HEK293T (cell line): ENCODE results near the gene MRNIP.

Experiments used
- CTCF ChIA-PET: fragments of 350-600 bp; formaldehyde crosslinking; extraction: SDS; loops from one replicate; lab custom pipeline; 2021; ENCODE audit warnings: antibody characterized with exemption, inconsistent platforms; lab: Yijun Ruan, JAX
- POLR2A ChIA-PET: fragments of 350-600 bp; formaldehyde crosslinking; extraction: SDS; loops from one replicate; lab custom pipeline; 2020; ENCODE audit warnings: antibody characterized with exemption, inconsistent platforms; lab: Yijun Ruan, JAX
- DNase-seq: peaks from one replicate; pipeline ENCODE4 v3.0.0; 2012; ENCODE audit warnings: mixed read lengths; ENCODE audit errors: extremely low spot score
- ARNT ChIP-seq: fragments of 450-650 bp; IDR thresholded peaks from 2 replicates; pipeline ENCODE4 v1.6.1; 2017; ENCODE audit warnings: mild to moderate bottlenecking
- BHLHE40 ChIP-seq: fragments of 450-650 bp; IDR thresholded peaks from 2 replicates; pipeline ENCODE4 v1.6.1; 2016; ENCODE audit warnings: mild to moderate bottlenecking, moderate library complexity, borderline replicate concordance
- CTBP1 ChIP-seq: fragments of 450-650 bp; IDR thresholded peaks from 2 replicates; pipeline ENCODE4 v1.6.1; 2016; ENCODE audit warnings: borderline replicate concordance
- ELF4 ChIP-seq: fragments of 450-650 bp; IDR thresholded peaks from 2 replicates; pipeline ENCODE4 v1.6.1; 2017; ENCODE audit warnings: antibody characterized with exemption
- FOXA1 ChIP-seq: fragments of 450-650 bp; IDR thresholded peaks from 2 replicates; pipeline ENCODE4 v1.6.1; 2016; ENCODE audit warnings: mild to moderate bottlenecking
- FOXK2 ChIP-seq: fragments of 450-650 bp; IDR thresholded peaks from 2 replicates; pipeline ENCODE4 v1.6.1; 2016; ENCODE audit warnings: mild to moderate bottlenecking
- FOXM1 ChIP-seq: fragments of 450-650 bp; IDR thresholded peaks from 2 replicates; pipeline ENCODE4 v1.6.1; 2017; ENCODE audit warnings: mild to moderate bottlenecking, borderline replicate concordance
- HDGF ChIP-seq: fragments of 450-650 bp; IDR thresholded peaks from 2 replicates; pipeline ENCODE4 v1.6.1; 2017; ENCODE audit warnings: antibody characterized with exemption, borderline replicate concordance
- L3MBTL2 ChIP-seq: fragments of 450-650 bp; conservative IDR thresholded peaks from 2 replicates; pipeline ENCODE4 v1.6.1; 2016; ENCODE audit warnings: mild to moderate bottlenecking
- LEF1 ChIP-seq: fragments of 450-650 bp; IDR thresholded peaks from 2 replicates; pipeline ENCODE4 v1.6.1; 2017; ENCODE audit warnings: mild to moderate bottlenecking, borderline replicate concordance
- NFRKB ChIP-seq: fragments of 450-650 bp; IDR thresholded peaks from 2 replicates; pipeline ENCODE4 v1.6.1; 2016; ENCODE audit warnings: mild to moderate bottlenecking, moderate library complexity
- SP1 ChIP-seq: fragments of 450-650 bp; IDR thresholded peaks from 2 replicates; pipeline ENCODE4 v1.6.1; 2017
- SUZ12 ChIP-seq: fragments of 450-650 bp; IDR thresholded peaks from 2 replicates; pipeline ENCODE4 v1.6.1; 2016; ENCODE audit warnings: mild to moderate bottlenecking
- TARDBP ChIP-seq: fragments of 450-650 bp; IDR thresholded peaks from 2 replicates; pipeline ENCODE4 v1.6.1; 2016
- ZNF384 ChIP-seq: fragments of 450-650 bp; IDR thresholded peaks from 2 replicates; pipeline ENCODE4 v1.6.1; 2016
- TF ChIP-seq, protein P1 (sequence below): fragments of 450-650 bp; IDR thresholded peaks from 2 replicates; pipeline ENCODE4 v1.6.1; 2016

MRNIP gene

DNA sequence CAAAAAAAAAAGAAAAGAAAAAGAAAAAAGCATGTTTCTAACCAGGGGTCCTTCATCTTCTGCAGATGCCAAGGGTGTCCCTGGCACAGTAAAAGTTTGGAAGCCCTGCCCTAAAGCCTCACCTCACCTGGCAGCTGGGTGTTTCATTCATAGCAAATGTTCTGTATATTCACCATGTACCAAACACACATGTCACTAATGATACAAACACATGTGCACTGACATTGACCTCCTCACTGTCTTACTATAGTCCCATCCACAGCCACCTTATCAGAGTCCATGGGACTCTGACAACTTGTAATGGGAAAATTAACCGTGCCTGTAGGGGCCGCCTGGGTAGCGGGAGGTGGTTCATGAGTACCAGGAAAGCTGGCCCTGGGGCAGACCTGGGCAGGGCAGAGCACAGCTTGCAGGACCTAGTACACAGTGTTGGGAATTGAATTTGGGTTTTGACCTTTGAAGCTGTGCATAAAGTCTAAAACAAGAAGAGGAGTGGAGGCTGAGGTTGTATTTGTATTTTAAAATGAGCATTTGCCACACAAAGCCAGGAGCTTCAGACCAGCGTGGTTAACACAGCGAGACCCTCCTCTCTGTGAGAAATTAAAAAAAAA lies 45.5 kb downstream of the MRNIP start:
- no peak for DNase-seq
- TF ChIP-seq, protein P1, sequence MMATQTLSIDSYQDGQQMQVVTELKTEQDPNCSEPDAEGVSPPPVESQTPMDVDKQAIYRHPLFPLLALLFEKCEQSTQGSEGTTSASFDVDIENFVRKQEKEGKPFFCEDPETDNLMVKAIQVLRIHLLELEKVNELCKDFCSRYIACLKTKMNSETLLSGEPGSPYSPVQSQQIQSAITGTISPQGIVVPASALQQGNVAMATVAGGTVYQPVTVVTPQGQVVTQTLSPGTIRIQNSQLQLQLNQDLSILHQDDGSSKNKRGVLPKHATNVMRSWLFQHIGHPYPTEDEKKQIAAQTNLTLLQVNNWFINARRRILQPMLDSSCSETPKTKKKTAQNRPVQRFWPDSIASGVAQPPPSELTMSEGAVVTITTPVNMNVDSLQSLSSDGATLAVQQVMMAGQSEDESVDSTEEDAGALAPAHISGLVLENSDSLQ = no peak
- TF ChIP-seq BHLHE40 (no peak), ZNF384 (no peak), CTBP1 (no peak), FOXA1 (no peak), LEF1 (no peak), L3MBTL2 (no peak), NFRKB (no peak), TARDBP (no peak), ELF4 (no peak), SUZ12 (no peak), ARNT (no peak), HDGF (no peak)
- ChIA-PET POLR2A (interaction anchor here (1.2 kb wide), 1 partner anchor 11 kb away, joined by 3 read pairs; no protein-coding TSS in a partner anchor), CTCF (interaction anchor here (0.7 kb wide), 1 partner anchor 55 kb away, joined by 3 read pairs; no protein-coding TSS in a partner anchor)

DNA sequence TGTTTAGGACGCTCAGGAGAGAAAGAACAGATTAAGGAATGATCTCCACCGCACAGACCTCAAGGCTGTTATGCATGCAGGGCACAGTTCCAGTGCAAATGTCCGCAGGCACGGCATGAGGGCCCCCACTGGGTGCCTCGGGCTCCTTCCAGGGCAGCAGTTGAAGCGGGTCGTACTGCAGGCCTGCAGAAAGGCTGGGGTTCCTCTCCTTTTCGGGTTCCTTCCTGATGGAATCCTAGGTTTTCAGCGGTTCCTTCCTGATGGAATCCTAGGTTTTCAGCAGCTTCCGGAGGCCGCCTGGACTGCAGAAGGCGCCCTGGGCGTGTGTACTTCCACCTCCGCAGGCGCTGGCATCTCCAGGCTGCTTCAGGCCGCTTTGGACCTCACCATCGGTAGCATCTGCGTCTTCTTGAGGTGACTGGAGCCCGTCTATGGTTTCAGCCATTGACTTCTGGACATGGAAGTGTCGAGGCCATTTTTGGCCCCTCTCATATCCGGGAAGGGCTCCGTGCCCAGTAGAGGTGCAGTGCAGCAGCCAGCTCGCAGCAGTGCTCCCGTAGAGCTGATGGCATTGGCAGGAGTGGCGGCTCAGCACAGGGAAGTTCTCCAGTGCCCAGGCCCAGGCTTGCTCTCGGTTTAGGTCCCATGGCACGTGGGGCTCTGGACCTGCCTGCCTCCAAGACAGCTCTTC lies 46.3 kb downstream of the MRNIP start:
- TF ChIP-seq LEF1 (no peak), ZNF384 (no peak), HDGF (no peak), TARDBP (no peak), CTBP1 (no peak), L3MBTL2 (no peak), ELF4 (no peak), SUZ12 (no peak), FOXM1 (no peak), FOXK2 (no peak), NFRKB (no peak)
- TF ChIP-seq, protein P1 = no peak
- ChIA-PET POLR2A (interaction anchor here (1.4 kb wide), 1 partner anchor 15 kb away, joined by 3 read pairs; no protein-coding TSS in a partner anchor), CTCF (no interaction called here)
- DNase-seq = no peak

GRCh38 chr5:179806250-179807048 lies 52.2 kb downstream of the MRNIP start, which contains the start of gene MGAT4B:
MGAT4B (minus strand) TSS chr5:179806866; CDS start chr5:179806583, 283 bp downstream.
- POLR2A ChIA-PET = interaction anchor here (1.2 to 1.6 kb wide), 3 partner anchors 14 to 183 kb away, joined by 3 to 5 read pairs (median 3); partner anchors contain the start of genes HNRNPH1 and SQSTM1
- CTCF ChIA-PET = interaction anchor here (0.6 kb wide), 1 partner anchor 216 kb away, joined by 3 read pairs; no protein-coding TSS in a partner anchor
- TF ChIP-seq ARNT (peak; percentile 54; the same call in 1 of the 2 replicates), L3MBTL2 (no peak), CTBP1 (no peak), SUZ12 (no peak), FOXM1 (peak; percentile 97)

GRCh38 chr5:179805529-179806249 lies 52.9 kb downstream of the MRNIP start:
- ChIA-PET CTCF (no interaction called here), POLR2A (interaction anchor here (1.2 to 1.6 kb wide), 2 partner anchors 15 to 182 kb away, joined by 3 to 5 read pairs; partner anchors contain the start of genes HNRNPH1 and SQSTM1)
- DNase-seq = peak; percentile 49
- TF ChIP-seq LEF1 = no peak

More at GRCh38 chr5:179806250-179807048, 52.2 kb downstream of the MRNIP start, which contains the start of gene MGAT4B:
- DNase-seq = peak; percentile 84

- TF ChIP-seq ELF4 (no peak), FOXM1 (no peak), FOXA1 (no peak), SP1 (no peak), LEF1 (no peak), L3MBTL2 (no peak), CTBP1 (no peak), ARNT (no peak), ZNF384 (no peak), TARDBP (no peak), NFRKB (no peak), BHLHE40 (no peak), HDGF (no peak), SUZ12 (no peak), FOXK2 (no peak)
- TF ChIP-seq, protein P1 = no peak
- CTCF ChIA-PET = no interaction called here
- POLR2A ChIA-PET = interaction anchor here (1.6 kb wide), 1 partner anchor 15 kb away, joined by 5 read pairs; the partner anchor contains the start of gene SQSTM1
- DNase-seq = no peak
These were observed 53.5 kb downstream of the MRNIP start for GRCh38 chr5:179805070-179805528.
